Ovary (tissue), 3 donors: ENCODE results near the gene E2F6.

Experiments
- POLR2A ChIP-seq: fragments of 450-650 bp; IDR thresholded peaks from one replicate; pipeline ENCODE4 v1.6.1; 2017; ENCODE audit warnings: antibody characterized with exemption, mild to moderate bottlenecking, moderate library complexity
- TF ChIP-seq, protein P1 (sequence below), 3 donors: fragments of 450-650 bp in 2 of 3; fragments of 200-600 bp in 1 of 3; IDR thresholded peaks; one replicate each; pipeline versions ENCODE4 v1.5.1 to v1.8.0; 2016 to 2022; ENCODE audit warnings: antibody characterized with exemption in 3 of 3, mild to moderate bottlenecking in 1 of 3
- donor health status: DM: no; HTN: no; CAD: no.

DNA sequence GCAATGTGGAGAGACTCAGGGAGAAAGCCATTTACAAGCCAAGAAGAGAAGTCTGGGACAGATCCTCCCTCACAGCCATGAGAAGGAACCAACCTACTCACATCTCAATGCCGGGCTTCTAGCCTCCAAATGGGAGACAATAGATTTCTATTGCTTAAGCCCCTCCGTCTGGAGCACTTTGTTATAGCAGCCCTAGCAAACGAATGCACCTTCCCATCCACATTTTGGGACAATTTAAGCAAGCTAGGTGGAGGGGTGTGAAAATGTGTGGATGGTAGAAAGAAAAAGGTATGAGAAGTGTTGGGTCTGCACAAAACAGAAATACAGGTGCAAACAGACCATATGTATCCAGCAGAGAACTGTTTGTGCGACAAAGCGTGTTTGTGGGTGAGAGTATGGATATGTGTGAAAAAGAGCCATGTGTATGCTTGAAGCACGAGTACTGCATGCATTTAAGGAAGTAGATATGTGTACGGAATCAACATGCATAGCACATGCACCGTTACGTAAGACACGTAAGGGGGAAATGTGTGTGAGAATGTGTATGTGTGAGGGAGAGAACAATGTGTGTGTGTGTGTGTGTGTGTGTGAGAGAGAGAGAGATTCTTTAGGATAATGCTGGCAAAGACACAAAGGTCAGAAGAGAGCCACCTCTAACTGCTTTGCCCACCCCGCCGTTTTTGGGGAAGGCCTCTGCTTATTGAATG lies 13.1 kb upstream of the E2F6 start:
- TF ChIP-seq, protein P1, sequence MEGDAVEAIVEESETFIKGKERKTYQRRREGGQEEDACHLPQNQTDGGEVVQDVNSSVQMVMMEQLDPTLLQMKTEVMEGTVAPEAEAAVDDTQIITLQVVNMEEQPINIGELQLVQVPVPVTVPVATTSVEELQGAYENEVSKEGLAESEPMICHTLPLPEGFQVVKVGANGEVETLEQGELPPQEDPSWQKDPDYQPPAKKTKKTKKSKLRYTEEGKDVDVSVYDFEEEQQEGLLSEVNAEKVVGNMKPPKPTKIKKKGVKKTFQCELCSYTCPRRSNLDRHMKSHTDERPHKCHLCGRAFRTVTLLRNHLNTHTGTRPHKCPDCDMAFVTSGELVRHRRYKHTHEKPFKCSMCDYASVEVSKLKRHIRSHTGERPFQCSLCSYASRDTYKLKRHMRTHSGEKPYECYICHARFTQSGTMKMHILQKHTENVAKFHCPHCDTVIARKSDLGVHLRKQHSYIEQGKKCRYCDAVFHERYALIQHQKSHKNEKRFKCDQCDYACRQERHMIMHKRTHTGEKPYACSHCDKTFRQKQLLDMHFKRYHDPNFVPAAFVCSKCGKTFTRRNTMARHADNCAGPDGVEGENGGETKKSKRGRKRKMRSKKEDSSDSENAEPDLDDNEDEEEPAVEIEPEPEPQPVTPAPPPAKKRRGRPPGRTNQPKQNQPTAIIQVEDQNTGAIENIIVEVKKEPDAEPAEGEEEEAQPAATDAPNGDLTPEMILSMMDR (IDR thresholded peaks at IDR 0.05): no peak
- TF ChIP-seq POLR2A: no peak
